GM18867 (cell line): ENCODE data around the gene RPS6KB2.

Experiments used
- ATAC-seq: cut with Tn5 transposase; IDR thresholded peaks from one replicate; pipeline ENCODE4 v1.9.1; 2021; ENCODE audit warnings: mild to moderate bottlenecking, moderate library complexity; ENCODE audit not compliant: unreplicated experiment

The RPS6KB2 gene

GRCh38 chr11:67410369-67410831 is 17.9 kb upstream of the RPS6KB2 start:
- no peak for ATAC-seq

- no peak for ATAC-seq
These were observed 17.1 kb upstream of the RPS6KB2 start for GRCh38 chr11:67410984-67411784.

DNA sequence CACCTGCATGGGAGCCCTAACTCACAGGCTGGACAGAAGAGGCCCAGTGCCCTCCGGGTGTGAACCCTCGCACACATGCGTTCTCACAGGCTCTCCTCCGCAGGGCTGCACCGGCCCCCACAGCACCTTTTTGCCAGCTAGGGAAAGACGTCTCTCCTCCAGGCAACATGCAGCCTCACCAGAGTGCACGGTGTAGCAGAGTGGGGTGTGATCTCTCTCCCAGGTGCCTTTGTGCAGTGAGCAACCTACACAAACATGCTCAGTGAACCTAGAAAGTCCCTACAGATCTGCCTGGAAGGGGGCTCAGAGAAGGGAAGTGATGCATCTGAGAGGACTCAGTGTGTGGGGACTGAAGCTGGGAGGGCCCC is 16.5 kb upstream of the RPS6KB2 start:
- ATAC-seq = no peak

DNA sequence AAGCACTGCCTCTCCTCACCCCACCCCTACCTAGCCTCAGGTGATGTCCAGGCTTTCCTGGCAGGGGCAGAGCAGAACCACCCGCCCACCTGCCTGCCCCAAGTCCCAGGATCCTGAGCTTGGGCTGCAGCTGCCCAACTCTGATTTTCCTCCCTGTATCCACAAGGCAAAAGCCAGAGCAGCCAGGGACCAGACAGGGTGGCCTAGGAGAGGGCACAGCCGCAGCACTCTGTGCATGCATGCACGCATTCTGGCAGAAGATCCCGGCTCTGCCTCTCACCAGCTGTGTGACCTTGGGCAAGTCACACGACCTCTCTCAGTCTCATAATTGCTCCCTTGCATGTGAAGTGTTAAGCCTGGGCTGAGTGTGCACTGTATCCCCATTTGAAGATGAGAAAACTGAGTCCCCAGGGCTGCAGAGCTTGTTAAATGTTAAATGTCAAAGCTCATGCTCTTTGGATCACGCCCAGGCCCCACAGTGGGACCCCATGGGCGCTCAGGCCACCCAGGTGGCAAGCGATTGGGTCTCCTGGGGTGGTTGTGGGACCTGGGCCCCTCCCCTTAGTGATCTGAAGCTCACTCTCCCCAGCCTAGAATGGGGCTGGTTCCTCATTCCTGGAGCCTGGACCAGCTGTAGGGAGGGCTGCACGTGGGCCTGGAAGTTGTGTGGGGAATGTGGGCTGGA is 15.7 kb upstream of the RPS6KB2 start:
- ATAC-seq = no peak

DNA sequence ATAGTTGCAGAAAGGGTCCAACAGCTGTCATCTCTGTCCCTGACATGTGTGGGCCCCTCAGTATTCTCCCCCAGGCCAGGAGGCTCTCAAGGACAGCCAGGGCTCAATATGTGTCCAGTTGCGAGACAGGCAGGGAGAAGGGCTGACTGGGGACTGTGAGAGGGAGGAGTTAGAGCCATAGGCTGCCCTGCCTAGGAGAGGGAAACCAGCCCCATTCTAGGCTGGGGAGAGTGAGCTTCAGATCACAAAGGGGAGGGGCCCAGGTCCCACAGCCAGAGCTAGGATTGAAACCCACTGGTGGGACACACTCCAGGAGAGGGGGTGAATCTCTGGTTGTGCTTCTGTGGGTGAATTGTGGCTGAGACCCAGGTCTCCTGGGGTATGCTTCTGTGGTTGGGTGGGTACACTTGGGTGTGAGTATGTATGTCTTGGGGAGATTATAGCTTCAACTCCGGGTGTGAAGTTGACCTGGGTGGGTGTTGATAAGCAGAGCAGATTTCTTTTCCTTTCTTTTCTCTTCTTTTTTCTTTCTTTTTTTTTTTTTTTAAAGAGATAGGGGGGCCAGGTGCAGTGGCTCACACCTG is 14.9 kb upstream of the RPS6KB2 start:
- ATAC-seq = no peak

- ATAC-seq = no peak
These were observed 12.6 kb upstream of the RPS6KB2 start, which contains the start of gene CARNS1 for GRCh38 chr11:67415501-67416304. Gene CARNS1, plus strand, starts transcription at chr11:67415678. Its CDS starts 522 bp downstream, at chr11:67416200.

GRCh38 chr11:67416416-67417335 is 11.6 kb upstream of the RPS6KB2 start:
- ATAC-seq = no peak

DNA sequence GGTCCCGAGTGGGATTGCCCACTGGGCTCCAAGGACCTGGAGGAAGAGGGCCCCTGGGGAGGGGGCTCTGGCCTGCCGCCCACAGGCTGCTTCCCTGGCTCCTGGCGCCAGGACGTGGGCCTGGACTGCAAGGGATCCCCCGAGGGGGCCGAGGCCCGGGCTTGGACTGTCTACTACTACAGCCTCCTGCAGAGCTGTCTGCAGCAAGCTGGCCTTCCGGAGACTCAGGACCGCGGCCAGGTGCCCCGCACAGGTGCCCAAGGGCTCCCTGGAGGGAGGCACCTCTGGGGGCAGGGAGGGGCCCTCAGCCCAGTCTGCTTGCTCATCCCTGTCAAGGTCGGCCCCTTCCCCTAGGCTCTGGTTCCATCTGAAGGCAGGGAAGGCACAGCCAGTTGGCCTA is 10.9 kb upstream of the RPS6KB2 start:
- no peak for ATAC-seq

- ATAC-seq = no peak
These were observed 9.6 kb upstream of the RPS6KB2 start for GRCh38 chr11:67418476-67419281.

DNA sequence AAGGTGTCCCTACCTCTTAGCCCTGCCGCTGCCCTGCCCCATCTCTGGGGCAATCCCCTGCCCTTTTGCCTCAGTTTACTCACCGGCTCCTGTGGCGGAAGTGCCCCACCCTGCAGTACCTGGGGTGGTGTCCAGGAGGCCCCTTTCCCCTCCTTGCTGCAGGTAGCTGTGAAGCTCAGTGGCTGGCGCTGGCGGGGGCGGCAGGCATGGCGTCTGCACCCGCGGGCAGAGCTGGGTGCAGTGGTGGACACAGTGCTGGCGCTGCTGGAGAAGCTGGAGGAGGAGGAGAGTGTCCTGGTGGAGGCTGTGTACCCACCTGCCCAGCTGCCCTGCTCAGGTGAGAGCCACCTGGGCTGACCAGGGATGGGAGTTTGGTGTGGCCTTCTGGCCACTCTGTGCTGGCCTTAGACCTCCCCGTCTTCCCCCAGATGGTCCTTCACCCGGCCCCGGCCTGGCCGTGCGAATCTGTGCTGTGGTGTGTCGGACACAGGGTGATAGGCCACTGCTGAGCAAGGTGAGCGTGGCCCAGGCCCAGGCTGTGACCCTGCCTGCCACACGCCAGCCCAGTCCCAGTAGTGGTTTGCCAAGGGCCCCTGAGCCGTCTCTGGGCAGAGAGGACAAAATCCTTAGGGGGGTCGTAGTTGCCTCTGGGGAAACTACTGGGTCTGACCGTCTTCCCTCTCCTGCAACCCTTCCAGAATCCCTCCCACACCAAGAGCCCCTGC is 8.8 kb upstream of the RPS6KB2 start:
- no peak for ATAC-seq

- no peak for ATAC-seq
These were observed 8.1 kb upstream of the RPS6KB2 start for GRCh38 chr11:67420147-67420645.

- peak; percentile 83 for ATAC-seq
These were observed 7.5 kb upstream of the RPS6KB2 start for GRCh38 chr11:67420646-67421429.

- no peak for ATAC-seq
These were observed 6.8 kb upstream of the RPS6KB2 start for GRCh38 chr11:67421430-67422031.

- ATAC-seq = no peak
These were observed 5.4 kb upstream of the RPS6KB2 start for GRCh38 chr11:67422891-67423290.

GRCh38 chr11:67423466-67423865 is 4.8 kb upstream of the RPS6KB2 start:
- no peak for ATAC-seq

DNA sequence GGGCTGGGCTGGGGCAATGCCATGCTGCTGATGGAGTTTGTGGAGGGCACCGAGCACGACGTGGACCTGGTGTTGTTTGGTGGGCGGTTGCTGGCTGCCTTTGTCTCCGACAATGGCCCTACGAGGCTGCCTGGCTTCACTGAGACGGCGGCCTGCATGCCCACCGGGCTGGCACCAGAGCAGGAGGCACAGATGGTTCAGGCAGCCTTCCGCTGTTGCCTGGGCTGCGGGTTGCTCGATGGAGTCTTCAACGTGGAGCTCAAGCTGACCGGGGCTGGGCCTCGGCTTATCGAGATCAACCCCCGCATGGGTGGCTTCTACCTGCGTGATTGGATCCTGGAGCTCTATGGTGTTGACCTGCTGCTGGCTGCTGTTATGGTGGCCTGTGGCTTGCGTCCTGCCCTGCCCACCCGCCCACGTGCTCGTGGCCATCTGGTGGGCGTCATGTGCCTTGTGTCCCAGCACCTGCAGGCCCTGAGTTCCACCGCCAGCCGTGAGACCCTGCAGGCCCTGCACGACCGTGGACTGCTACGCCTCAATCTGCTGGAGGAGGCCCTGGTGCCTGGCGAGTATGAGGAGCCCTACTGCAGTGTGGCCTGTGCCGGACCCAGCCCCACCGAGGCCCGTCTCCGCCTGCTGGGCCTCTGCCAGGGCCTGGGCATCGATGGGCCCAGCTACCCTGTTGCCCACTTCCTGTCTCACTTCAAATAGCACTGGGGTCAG is 4.2 kb upstream of the RPS6KB2 start:
- no peak for ATAC-seq
